Astrocyte (in vitro differentiated cells and primary cell): ENCODE measurements around the gene MYO1F. TPM values are rescaled to one million over a fixed set of nuclear protein-coding genes. Genes with fewer than 3 reads are reported as not detected.

ENCODE experiments used
- DNase-seq: peaks from one replicate; pipeline ENCODE4 v3.0.0-alpha.2; 2010; ENCODE audit warnings: low read depth
- FAIRE-seq: peaks from 2 replicates; lab custom pipeline; 2011; peaks lifted over from hg19 to GRCh38; lab: Jason Lieb, UNC
- H2AFZ ChIP-seq: 2 replicates; pipeline ENCODE4 v1.6.0; 2012; ENCODE audit warnings: low read depth, low read length, inconsistent platforms
- H3K27ac ChIP-seq: 2 replicates; pipeline ENCODE4 v1.5.1; 2011; ENCODE audit warnings: low read depth, low read length, inconsistent platforms
- H3K27me3 ChIP-seq: 2 replicates; pipeline ENCODE4 v1.6.0; 2011; ENCODE audit warnings: low read length, inconsistent platforms; ENCODE audit not compliant: insufficient read depth
- H3K36me3 ChIP-seq: 2 replicates; pipeline ENCODE4 v1.5.1; 2011; ENCODE audit warnings: low read length, inconsistent platforms; ENCODE audit not compliant: insufficient read depth
- H3K4me1 ChIP-seq: 2 replicates; pipeline ENCODE4 v1.5.1; 2011; ENCODE audit warnings: low read length, inconsistent platforms; ENCODE audit not compliant: insufficient read depth
- H3K4me2 ChIP-seq: 2 replicates; pipeline ENCODE4 v1.6.0; 2012; ENCODE audit warnings: low read length, inconsistent platforms
- H3K4me3 ChIP-seq: 2 replicates; pipeline ENCODE4 v1.5.1; 2011; ENCODE audit warnings: low read depth, mild to moderate bottlenecking, low read length, inconsistent platforms; ENCODE audit not compliant: insufficient read depth
- H3K79me2 ChIP-seq: 2 replicates; pipeline ENCODE4 v1.6.0; 2012; ENCODE audit warnings: mild to moderate bottlenecking, low read length, inconsistent platforms; ENCODE audit not compliant: insufficient read depth
- H3K9ac ChIP-seq: 2 replicates; pipeline ENCODE4 v1.6.0; 2012; ENCODE audit warnings: mild to moderate bottlenecking, low read length, inconsistent platforms
- H3K9me3 ChIP-seq: 2 replicates; pipeline ENCODE4 v1.5.1; 2012; ENCODE audit warnings: low read depth, mild to moderate bottlenecking, low read length, inconsistent platforms; ENCODE audit not compliant: insufficient read depth
- H4K20me1 ChIP-seq: 2 replicates; pipeline ENCODE4 v1.6.0; 2012; ENCODE audit warnings: low read length, inconsistent platforms; ENCODE audit not compliant: insufficient read depth
- H3K27ac Mint-ChIP-seq: one replicate; pipeline ENCODE4 v1.8.0; 2021; ENCODE audit warnings: mild to moderate bottlenecking, mixed read lengths; ENCODE audit not compliant: unreplicated experiment
- H3K27me3 Mint-ChIP-seq: one replicate; pipeline ENCODE4 v1.8.0; 2021; ENCODE audit warnings: low read depth, mixed read lengths; ENCODE audit not compliant: unreplicated experiment
- H3K36me3 Mint-ChIP-seq: one replicate; pipeline ENCODE4 v1.8.0; 2021; ENCODE audit warnings: low read depth, mixed read lengths; ENCODE audit not compliant: unreplicated experiment
- H3K4me1 Mint-ChIP-seq: one replicate; pipeline ENCODE4 v1.8.0; 2021; ENCODE audit warnings: low read depth, mixed read lengths; ENCODE audit not compliant: unreplicated experiment
- H3K4me3 Mint-ChIP-seq: one replicate; pipeline ENCODE4 v1.8.0; 2021; ENCODE audit warnings: mild to moderate bottlenecking, moderate library complexity, mixed read lengths; ENCODE audit not compliant: unreplicated experiment
- H3K9me3 Mint-ChIP-seq: one replicate; pipeline ENCODE4 v1.8.0; 2021; ENCODE audit warnings: mild to moderate bottlenecking, mixed read lengths; ENCODE audit not compliant: unreplicated experiment
- EZH2 ChIP-seq: IDR thresholded peaks from 2 replicates; pipeline ENCODE4 v1.6.1; 2012; ENCODE audit warnings: mild to moderate bottlenecking, low read length, inconsistent platforms; ENCODE audit not compliant: insufficient read depth
- total RNA-seq: library from RNA; stranded (reverse); gene quantifications from 2 replicates; pipeline ENCODE4 v1.2.1, GENCODE V29; 2021
- TF ChIP-seq, protein P1 (sequence below): IDR thresholded peaks from 2 replicates; pipeline ENCODE4 v1.5.1; 2011; ENCODE audit warnings: low read depth, mild to moderate bottlenecking, inconsistent platforms, low read length, moderate library complexity; ENCODE audit not compliant: insufficient read depth

MYO1F gene
- total RNA-seq, 1 donor from 2014 or later: 0.23 TPM

DNA sequence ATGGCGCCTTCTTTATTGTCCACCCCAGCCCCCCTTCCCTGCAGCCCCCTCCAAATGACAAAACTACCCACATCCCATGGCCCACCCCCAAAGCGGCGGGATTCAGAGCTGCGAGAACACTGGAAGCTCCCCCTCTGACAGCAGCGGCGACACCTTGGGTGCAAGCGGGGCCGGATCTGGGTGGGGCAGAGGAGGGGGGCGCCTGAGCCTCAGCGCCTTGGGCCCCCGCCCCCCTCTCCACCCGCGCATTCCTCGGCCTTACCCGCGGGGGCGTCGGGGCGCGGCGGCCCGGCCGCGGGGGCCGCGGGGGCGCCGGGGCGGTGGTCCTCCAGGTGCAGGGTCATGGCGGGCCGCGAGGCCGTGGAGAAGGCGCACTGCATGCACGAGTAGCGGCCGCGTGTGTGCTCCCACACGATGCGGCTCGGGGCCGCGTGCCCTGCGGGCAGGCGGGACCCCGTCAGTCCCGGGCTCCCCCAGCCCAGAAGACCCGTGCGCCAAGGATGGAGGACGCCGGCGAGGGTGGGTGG lies 66.6 kb downstream of the MYO1F start:
- Mint-ChIP-seq H3K27me3 (no peaks in the 10 kb centered on the region), H3K4me1 (peaks cover 7% of the 10 kb centered on the region), H3K4me3 (no peak overlapping the region), H3K36me3 (no peaks in the 10 kb centered on the region), H3K9me3 (no peaks in the 10 kb centered on the region), H3K27ac (no peak overlapping the region)
- Histone ChIP-seq H3K4me2 (no peak overlapping the region), H3K79me2 (peaks cover 3% of the 10 kb centered on the region), H3K9me3 (no peaks in the 10 kb centered on the region), H3K4me1 (peaks cover 10% of the 10 kb centered on the region), H4K20me1 (no peaks in the 10 kb centered on the region), H3K27me3 (no peaks in the 10 kb centered on the region), H2AFZ (no peak overlapping the region), H3K4me3 (no peak overlapping the region), H3K9ac (no peak overlapping the region), H3K36me3 (no peaks in the 10 kb centered on the region), H3K27ac (no peak overlapping the region)
- TF ChIP-seq, protein P1, sequence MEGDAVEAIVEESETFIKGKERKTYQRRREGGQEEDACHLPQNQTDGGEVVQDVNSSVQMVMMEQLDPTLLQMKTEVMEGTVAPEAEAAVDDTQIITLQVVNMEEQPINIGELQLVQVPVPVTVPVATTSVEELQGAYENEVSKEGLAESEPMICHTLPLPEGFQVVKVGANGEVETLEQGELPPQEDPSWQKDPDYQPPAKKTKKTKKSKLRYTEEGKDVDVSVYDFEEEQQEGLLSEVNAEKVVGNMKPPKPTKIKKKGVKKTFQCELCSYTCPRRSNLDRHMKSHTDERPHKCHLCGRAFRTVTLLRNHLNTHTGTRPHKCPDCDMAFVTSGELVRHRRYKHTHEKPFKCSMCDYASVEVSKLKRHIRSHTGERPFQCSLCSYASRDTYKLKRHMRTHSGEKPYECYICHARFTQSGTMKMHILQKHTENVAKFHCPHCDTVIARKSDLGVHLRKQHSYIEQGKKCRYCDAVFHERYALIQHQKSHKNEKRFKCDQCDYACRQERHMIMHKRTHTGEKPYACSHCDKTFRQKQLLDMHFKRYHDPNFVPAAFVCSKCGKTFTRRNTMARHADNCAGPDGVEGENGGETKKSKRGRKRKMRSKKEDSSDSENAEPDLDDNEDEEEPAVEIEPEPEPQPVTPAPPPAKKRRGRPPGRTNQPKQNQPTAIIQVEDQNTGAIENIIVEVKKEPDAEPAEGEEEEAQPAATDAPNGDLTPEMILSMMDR: no peak
- no peak for TF ChIP-seq EZH2
- FAIRE-seq (no peak), DNase-seq (no peak)

GRCh38 chr19:8506402-8506957 lies 70.8 kb downstream of the MYO1F start:
- Histone ChIP-seq H3K9ac (peak overlapping the region; percentile 71), H4K20me1 (no peaks in the 10 kb centered on the region), H3K36me3 (no peaks in the 10 kb centered on the region), H3K9me3 (no peaks in the 10 kb centered on the region), H3K4me3 (peak overlapping the region; percentile 70), H3K4me2 (peak overlapping the region; percentile 98), H3K27me3 (no peaks in the 10 kb centered on the region), H3K27ac (no peak overlapping the region), H3K4me1 (peaks cover 3% of the 10 kb centered on the region), H2AFZ (peak overlapping the region; percentile 81), H3K79me2 (no peaks in the 10 kb centered on the region)
- H3K4me1 Mint-ChIP-seq: no peaks in the 10 kb centered on the region
- H3K9me3 Mint-ChIP-seq: no peaks in the 10 kb centered on the region
- TF ChIP-seq EZH2: no peak
- TF ChIP-seq, protein P1: no peak
- peaks cover 5% of the 10 kb centered on the region for H3K27me3 Mint-ChIP-seq
- no peaks in the 10 kb centered on the region for H3K36me3 Mint-ChIP-seq
- DNase-seq: no peak
- no peak for FAIRE-seq
- H3K27ac Mint-ChIP-seq: no peak overlapping the region
- H3K4me3 Mint-ChIP-seq: peak overlapping the region; percentile 74

DNA sequence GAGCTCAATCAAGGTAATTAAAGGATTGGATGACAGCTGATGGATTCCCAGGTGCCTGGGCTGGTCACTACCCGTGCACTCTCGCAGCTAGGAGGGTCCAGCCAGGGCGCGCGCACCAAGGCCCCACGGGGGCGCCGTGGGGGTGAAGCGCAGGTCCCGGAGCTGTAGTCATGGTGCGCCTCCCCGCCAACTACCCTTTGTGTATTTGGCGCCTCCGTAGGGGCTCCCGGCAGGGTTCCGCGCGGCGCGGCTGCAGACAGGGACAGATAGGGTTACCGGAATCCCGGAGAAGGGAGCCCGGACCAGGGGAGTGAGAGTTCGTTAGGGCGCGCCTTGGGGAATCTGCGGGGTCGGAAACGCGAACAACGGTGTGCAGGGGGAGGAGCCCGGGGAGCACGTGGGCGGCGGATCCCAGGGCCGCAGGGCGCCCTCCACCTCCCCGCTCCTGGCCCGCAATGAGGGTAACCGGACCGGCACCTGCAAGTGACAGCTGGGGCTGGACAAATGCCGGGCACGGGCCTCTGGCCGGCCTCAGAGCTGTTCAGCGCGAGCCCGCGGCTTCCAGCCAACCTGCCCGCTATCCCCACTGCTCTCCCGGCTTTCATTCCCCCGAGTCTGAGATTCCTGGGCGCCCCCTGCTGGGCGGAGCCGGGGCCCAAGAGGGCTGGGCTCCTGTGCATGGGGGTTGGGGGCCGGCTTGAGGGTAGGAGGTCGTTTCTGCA lies 71.4 kb downstream of the MYO1F start:
- H3K27ac Mint-ChIP-seq: no peak overlapping the region
- H4K20me1 ChIP-seq: no peaks in the 10 kb centered on the region
- H3K79me2 ChIP-seq: no peaks in the 10 kb centered on the region
- peaks cover 5% of the 10 kb centered on the region for H3K27me3 Mint-ChIP-seq
- no peak for TF ChIP-seq EZH2
- TF ChIP-seq, protein P1: peak; percentile 59
- peak; percentile 26 for DNase-seq
- H3K9me3 ChIP-seq: no peaks in the 10 kb centered on the region
- H3K36me3 ChIP-seq: no peaks in the 10 kb centered on the region
- no peaks in the 10 kb centered on the region for H3K9me3 Mint-ChIP-seq
- H3K36me3 Mint-ChIP-seq: no peaks in the 10 kb centered on the region
- H3K4me1 Mint-ChIP-seq: no peaks in the 10 kb centered on the region
- H3K27me3 ChIP-seq: no peaks in the 10 kb centered on the region
- peak overlapping the region; percentile 71 for H3K9ac ChIP-seq
- peak overlapping the region; percentile 81 for H2AFZ ChIP-seq
- FAIRE-seq: no peak
- peaks cover 3% of the 10 kb centered on the region for H3K4me1 ChIP-seq
- H3K4me2 ChIP-seq: peak overlapping the region; percentile 98
- peak overlapping the region; percentile 84 for H3K4me3 Mint-ChIP-seq
- H3K4me3 ChIP-seq: peak overlapping the region; percentile 70
- H3K27ac ChIP-seq: no peak overlapping the region
